HG03457 (cell line): Measurements from ENCODE around the gene PLEKHM1.

Experiments
- ATAC-seq: cut with Tn5 transposase; IDR thresholded peaks from one replicate; pipeline ENCODE4 v1.9.1; 2021; ENCODE audit warnings: moderate number of reproducible peaks; ENCODE audit not compliant: unreplicated experiment

The PLEKHM1 gene

DNA sequence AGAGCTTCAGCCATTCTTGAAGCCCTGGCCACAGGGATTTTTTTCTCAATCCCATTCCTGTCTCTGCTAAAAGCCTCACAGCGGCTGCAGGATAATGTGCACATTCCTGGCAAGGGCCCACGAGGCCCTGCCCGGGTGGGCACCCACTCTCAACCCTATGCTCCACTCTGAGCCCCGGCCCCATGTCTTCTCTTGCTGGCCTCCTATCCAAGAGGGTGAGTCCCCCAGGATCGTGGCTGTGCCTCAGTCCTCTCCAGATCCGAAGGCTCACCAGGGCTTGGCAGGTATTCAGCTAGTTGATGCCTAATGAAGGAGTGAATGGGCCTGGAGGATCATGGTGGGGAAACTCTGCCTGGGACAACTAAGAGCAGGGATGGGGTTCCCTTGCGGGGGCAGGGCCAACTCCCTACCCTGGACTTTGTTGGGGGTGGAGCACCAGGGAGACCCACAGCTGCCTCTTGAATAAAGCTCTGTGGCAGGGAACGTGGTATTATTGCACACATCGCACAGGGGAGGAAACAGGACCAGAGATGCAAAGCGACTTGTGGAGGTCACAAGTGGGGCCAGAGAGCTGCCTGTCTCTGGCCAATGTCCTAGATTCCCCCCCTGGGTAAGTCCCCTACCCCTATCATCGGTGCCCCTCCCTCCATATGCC is 63.2 kb downstream of the PLEKHM1 start:
- no peak for ATAC-seq

DNA sequence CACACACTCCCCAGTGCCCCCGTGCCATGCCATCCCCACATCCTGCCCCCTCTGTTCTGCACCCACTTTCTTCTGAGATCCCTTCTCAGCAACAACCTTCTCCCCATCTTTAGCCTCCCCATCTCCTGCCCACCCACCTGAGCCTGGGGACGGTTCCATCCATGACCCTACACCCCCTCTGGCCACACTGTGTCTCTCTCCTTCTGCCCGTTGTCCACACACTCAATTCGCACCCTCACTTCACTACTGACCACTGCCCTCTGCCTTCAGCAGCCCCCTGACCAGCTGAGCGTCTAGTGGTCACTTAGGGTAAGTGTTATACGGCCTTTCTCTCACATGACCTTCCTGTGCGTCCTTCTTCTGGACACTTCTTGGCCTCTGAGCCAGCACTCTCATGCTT is 64.0 kb downstream of the PLEKHM1 start:
- ATAC-seq, result no peak

DNA sequence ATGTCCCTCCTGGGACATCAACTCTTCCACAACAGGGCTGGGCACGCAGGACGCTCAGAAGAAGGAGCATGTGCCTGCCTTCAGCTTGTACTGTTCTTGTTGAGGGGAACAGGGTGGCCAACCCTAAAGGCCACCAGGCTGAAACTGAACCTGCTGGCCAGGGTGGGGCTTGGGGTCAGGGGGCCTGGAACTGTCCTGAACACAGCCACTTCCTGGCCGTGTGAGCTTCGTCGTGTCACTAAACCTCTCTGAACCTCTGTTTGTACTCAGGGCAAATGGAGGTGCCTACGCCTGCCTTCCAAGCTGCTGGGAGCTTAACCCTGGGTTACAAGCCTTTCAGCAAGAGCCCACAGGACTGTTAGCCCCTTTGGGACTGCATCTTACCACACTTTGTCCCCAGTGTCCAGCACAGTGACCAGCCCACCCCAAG is 64.5 kb downstream of the PLEKHM1 start:
- ATAC-seq, result no peak

DNA sequence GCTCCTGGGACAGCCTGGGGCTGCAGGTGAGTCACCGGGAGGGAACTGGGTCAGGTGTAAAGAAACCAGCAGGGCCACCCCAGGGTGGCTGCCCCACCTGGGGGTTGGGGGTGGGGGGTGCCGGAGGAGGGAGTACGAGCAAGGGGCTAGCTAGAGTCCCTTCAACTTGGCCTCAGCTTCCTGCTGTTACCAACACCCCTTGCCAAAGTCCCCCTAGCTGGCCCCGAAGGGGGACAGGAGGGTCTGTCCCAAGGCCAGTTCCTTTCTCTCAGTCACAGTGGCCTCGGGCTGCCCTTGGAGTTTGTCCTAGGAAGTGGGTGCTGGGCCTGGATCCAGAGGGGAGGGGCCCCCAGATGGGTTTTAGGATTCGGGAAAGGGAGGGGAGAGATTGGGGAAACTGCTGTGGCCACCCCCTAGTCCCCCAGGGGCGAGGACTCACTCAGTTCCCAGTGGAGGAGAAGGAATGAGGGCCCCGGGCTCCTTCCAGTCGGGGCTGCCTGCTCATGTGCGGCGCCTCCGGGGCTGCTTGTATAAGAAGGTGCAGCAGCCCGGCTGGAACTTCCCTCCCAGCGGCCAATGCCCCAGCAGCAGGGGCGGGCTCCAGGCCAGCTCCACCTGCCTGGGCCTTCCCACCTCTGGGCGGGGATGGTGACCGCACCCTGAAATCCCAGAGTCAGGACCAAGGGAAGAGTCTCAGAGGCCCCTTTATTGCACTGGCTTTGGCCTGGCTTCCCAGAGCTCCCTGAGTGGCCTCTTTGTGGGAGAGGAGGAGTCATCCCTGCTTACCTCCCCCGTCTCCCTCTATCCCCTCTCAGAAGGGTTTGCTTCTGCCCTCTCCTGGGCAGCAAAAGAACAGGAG is 65.2 kb downstream of the PLEKHM1 start:
- ATAC-seq, result no peak

DNA sequence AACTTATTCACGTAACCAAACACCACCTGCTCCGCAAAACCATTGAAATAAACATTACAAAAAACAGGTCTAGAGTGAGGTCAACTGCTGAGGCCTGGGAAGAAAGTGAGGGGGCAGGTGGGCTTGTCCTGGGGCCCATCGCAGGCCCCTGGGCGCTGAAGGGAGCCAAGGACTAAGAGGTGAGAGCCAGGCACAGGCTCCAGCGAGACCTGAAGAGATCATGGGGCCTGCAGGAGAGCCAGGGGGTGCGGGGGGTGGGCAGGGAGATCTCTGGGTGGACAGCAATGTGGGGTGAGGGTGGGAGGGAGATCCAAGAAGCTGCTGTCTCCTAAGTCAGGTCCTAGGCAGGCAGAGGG is 65.8 kb downstream of the PLEKHM1 start:
- no peak for ATAC-seq

DNA sequence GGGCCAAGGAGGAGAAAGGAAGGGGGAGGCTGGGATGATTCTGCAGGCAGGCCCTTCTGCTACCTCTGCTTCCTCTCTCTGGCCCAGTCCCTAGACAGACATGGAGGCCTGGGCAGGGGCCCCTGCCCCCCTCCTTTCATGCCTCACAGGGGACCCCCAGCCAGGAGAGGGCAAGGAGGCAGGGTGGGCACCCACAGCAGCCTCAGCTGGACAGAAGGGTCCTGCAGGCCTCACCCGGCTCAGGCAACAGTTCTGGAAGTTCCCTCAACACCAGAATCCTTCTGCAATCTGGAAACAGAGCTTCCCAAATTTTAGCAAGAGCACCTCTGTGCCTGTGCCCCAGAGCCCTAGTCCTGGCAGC is 66.6 kb downstream of the PLEKHM1 start:
- ATAC-seq, result no peak

DNA sequence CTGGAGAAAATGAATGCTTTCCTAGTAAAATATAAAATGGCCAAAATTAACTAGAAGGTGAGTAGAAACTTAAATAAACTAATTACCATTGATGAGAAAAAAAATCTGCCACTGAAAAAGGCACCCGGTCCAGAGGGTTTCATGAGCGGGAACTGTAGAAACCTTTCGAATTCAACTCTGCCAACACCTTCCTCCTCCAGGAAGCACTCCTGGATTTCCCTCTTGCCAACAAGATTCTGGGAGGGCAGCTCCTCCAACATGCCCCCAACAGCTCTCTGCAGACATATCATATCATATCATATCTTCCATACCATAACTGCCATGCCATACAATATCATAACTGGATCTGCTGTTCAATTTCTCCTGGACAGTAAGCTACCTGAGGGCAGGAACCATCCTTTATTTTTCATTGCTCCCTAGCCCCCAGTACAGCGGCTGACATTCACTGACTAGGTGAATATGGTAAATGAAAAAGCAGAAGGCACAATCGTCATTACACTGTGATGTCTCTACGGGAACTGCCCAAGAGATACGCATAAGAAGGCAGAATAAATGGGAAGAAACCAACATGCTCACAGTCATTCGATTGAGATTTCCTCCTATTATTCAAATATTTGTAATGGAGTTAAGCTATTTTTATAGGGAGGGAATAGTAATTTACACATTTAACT is 67.1 kb downstream of the PLEKHM1 start:
- ATAC-seq, result no peak

DNA sequence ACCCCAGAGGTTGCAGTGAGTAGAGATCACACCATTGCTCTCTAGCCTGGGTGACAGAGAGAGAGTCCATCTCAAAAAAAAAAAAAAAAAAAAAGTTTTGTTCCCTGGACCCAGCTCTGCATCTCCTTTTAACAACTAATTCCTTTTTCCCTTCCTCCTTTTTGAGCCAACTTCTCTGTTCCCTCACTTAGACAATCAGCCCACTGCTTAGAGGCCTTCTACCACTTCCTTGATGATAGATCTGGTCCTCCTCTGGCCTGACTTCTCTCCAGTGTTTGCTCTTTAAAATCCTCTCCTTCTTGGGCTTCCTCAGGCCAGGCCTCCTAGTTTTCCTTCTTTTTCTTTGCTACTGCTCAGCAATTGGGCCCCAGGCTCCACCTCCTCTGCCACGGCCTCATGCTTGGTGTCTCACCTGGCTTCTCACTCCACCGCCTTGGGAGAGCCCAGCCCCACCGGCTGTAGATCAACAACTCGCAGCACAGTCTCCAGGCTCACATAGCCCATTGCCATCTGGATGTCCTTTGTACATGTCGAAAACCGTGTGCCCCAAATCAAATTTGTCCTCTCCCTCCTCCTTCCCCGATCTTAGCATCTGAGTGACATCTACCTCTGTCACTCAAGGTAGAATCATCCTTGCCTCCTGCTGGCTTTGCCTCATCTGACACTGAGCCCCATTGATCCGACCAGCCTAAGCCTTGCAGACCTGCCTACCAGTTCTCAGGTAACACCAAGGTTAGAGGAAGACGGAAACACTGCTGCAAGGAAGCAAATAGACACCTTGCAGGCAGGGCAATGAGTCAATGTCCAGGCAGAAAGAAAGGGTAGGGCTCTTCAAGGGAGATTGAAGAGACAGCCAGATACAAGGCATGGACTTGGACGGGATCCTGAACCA is 75.3 kb downstream of the PLEKHM1 start:
- no peak for ATAC-seq

DNA sequence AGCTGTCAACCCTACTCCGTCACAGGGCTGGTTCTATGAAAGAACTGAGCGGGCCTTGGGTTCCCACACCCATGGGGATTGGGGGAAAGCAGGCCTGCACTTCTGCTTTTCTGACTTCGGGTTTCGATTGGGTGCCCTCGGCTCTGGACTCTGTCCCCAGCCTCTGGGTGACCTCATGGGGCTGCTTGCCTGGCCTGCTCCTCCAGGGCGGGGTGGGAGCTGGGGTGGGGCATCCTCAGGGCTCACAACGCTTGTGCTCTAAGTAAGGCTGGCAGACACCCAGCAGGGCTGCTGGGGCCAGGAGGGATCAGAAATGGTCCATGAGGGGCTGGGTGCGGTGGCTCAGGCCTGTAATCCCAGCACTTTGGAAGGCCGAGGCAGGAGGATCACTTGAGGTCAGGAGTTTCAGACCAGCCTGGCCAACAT is 77.0 kb downstream of the PLEKHM1 start:
- no peak for ATAC-seq

DNA sequence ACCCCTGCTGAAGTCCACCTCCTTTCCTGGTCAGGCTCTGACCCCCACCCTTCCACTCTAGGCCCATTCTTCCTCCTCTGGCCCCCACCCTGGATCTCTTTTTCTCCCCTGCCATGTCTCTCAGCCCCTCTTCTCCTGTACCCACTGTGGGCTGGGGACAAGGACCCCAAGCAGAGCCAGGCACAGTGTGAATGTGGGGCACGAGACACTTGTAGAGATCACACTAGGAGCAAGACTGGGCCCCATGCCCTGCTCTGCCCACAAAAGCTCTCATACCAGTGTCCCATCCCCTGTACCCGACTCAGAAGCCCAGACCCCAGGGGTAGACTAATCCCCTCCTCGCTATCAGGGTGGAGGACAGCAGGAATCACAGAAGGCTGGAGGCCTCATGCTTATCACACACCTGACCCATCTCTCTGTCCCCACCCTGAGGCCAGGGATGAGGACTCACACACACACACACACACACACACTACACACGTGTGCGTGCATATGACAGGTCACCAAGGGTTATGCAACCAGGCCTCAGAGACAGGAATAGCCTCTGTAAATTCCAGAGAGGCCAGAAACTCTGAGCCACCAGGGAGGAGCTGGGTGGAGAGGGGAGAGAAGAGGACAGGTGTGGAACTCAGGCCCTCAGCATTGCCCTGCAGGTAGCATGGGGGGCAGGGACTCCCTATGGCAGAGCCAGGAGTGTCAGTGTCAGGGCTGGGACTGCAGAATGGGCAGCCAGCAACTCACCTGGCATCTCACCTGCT is 79.0 kb downstream of the PLEKHM1 start:
- no peak for ATAC-seq

DNA sequence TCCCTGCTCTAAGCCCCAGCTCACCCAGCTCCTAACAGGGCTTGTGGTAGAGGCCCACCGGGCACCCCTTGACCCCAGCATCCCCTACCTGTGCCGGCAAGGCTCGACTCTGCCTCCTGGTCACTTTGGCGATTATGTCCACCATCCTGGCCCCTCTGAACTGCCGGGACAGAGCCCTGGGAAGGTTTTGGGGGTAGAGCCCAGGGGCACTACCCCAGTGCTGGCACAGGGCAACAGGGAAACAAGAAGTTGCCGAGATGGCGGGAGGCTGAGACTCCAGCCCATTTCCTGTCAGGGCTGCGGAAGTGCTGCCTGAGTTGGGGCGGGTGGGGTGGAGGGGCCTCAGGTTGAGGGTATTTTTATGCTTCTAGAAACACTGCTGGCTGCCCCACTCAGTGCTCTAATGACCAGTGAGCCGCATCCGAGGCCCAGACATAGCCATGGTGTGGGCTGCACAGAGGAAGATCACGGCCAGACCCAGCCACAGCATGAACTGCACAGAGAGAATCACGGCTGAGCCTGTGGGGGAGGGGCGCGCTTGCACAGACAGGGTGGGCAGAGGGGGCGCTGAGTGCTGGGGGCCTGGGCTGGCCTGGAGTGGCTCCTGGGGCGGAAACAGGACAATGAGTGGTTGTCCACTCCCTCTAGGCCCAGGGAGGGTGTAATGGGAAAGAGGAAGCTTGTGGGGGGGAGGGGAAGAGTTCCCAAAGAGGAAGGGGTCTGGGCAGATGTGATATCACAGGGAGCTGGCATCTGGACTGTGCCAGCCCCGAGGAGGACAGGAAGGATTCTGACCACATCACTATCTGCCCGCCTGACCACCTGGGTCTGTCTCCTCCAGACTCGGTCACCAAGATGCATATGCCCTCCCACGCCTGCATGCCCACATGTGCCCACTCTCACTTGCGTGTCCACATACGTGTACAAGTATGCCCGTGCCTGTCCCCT is 80.1 kb downstream of the PLEKHM1 start:
- ATAC-seq, result no peak

DNA sequence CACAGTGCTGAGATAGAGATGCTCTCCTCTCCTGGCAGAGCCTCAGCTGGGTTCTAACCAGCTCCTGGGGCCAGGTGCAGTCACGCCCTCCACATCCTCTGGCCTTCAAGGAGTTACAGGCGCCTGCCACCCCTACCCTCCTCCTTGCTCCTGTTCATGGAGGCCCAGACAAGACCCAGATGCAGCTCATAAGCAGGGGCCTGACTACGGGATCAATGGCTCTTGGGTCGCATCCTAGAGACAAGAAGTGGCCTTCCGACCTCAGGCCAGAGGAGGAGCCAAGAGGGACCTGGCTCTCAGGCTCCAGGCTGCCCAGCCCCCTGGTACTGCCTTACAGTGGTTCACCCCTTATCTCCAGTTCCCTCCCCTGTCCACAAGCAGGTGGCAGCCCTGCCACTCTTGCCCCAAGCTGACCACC is 80.9 kb downstream of the PLEKHM1 start:
- ATAC-seq, result no peak

DNA sequence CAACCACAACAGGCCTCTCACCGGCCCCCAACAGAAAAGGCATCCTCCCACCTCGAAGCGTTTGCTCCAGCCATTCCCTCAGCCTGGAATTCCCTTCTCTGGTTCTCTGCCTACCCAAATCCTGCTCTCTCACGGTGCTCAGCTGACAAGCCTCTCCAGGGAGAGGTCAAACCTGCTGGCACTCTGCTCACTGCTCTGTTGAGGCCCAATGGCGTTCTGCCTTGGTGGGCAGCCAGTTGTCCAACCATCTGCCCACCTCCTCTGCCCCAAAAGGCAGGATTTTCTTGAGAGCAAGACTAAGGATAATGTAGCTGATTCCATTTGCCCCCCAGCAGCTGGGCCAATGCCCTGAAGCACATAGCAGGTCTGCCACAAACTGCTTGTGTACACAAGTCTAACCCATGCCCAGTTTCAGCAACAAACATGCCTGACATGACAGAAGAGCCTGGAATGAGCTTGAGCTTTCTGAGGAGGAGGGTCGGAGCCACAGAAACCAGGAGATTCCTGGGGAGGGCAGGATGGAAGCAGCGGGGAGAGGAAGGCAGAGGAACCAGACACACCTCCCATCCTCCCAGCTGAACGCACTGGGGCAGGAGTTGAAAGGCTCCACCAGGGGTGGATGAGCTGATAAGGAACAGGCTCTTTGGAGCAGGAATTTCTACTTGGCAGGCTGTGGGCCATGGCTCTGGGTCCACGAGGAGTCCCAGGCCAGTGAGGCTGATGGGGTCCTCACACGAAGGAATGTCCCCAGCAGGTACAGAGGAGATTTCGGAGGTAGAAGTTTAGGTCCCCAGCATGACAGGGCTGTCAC is 81.7 kb downstream of the PLEKHM1 start:
- no peak for ATAC-seq

DNA sequence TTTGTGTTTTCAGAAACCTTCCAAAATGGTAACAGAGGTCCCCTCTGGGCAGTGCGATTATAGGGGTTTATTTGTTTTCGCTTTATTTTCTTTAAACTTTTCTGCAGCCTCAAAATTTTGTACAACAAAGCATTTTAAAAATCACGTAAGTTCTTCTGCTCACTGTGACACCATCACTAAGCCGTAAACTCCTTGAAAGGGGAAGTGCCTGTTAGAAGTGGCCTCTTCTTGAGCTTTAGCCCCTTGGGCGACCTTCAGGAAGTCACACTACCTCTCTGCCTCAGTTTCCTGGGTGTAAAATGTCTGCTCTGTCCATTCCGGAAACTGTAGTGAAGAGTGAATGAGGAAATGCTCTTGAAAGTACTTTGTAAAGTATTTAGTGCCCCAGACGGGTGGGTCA is 84.4 kb downstream of the PLEKHM1 start:
- ATAC-seq, result no peak

DNA sequence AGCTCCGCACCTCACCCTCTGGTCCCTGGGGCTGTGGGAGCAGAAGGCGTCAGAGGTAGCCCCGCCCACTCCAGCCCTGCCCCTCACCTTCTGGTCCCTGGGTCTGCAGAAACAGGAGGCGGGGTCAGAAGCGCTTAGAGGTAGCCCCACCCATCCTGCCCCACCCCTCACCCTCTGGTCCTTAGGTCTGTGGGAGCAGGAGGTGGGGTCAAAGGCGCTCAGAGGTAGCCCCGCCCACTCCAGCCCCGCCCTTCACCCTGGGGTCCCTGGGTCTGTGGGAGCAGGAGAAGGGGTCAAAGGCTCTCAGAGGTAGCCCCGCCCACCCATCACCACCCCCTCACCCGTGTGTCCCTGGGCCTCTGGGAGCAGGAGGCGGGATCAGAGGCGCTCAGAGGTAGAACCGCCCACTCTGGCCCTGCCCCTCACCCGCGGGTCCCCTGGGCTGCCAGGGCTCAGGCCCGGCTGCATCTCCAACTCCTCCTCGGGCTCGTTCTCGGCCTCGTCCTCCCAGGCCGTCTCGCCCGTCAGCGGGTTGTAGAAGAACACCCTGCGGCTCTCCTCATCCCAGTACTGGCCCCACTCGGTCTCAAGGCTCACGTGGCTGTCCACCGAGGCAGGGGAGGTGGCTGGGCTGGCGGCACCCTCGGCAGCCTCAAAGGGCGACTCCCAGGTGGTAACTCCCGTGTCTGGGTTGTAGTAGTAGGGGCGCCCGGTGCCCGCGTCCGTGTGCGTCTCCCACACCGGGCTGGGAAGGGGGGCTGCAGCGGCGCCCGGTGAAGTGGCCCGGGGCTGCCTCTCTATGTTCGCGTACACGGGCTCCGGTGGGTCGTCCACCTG is 85.1 kb downstream of the PLEKHM1 start:
- ATAC-seq, result no peak

DNA sequence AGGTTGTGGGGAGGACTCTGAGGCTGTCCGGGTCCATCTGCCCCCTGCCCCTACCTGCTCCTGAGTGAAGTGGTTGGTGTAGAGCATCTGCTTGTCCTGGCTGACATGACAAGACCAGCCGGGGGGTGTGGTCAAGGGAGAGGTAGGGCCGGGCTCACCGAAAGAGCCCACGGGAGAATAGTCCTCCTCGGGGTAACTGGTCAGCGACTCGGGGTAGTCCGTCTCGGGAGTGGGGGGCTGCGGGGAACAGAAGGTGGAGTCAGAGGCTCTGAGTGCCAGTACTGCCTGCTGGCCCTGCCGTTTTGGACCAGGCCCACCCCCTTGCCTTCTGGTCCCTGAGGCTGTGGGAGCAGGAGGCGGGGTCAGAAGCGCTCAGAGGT is 85.7 kb downstream of the PLEKHM1 start:
- no peak for ATAC-seq

DNA sequence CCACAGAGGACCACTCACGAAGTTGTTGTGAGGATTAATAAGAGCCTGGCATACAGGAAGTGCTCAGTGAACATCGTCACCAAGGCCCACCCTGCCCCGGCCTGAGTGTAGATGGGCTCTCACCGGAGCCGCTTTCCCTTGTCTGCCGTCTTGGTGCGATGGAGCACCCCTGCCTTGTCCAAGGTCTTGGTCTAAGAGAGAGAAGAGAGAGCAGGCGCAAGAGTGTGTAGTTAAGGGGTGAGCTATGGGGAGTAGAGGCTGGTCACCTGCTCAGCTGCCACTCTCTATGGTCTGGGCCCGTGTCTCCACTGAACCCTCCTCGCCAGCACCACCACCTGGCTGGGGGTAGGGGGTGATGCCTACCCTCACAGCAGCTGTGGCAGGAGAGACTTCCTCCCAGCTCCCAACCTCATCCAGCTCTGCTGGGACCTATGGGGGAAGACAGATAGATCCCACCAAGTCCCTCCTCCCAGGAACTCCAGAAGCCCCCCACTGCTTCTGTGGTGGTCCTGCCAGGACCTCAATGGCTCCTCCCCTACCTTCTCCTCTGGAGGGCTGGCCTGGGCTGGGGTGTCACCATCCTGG is 86.5 kb downstream of the PLEKHM1 start:
- no peak for ATAC-seq
